ENCODE results near the gene CTBP1.

CTBP1 gene

DNA sequence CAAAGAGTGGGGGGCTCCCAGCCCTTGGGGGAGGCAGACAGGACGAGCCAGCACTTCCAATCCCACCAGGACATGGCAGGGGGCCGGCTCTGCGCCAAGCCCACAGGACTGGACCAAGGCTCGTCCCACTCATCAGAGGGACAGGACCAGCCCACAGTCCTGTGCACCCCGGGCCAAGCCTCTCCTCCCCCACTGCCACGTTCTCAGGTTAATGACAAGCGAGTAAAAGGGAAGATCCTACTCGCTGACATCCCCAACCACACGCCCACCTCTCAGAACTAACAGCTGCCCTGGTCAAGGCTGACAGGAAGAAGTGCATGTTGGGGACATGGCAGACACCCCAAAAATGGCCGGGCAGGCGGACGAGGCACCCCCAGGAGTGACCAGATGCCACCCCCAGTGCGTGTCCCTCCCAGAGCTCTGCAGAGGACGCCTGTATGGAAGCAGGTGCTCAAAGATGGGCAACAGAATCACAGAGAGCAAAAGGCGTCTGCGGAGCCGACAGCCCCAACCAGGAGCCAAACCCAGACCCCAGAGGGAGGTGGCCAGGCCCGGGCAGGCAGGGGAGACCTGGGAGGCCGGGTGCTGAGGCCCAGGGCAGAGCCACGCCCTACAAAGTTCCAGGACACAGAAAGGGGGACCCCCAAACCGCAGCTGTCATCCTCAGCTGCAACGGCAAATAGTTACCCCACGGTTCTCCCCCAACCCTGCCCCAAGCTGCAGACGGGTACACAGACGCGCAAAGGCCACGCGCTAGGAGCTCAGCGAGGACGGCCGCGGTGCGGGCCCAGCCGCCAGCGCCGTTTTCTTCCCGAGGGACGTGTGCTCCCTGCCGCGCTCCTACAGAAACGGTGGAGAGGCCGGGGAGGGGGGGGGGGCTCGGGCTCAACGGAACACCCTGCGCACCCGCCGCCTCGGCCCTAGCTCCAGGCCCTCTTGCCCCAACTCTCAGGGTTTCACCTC, 1.7 kb downstream of the CTBP1 start:
- peak overlapping the region; percentile 82 for H3K4me3 ChIP-seq (ENCODE audit: low read depth, low read length)
- peaks cover 13% of the 10 kb centered on the region for H3K9me3 ChIP-seq (ENCODE audit: severe bottlenecking)
- H3K27me3 ChIP-seq (ENCODE audit: insufficient read depth, low read depth, severe bottlenecking): no peaks in the 10 kb centered on the region
- peak overlapping the region; percentile 97 for H3K27ac ChIP-seq
- TF ChIP-seq, protein P1, sequence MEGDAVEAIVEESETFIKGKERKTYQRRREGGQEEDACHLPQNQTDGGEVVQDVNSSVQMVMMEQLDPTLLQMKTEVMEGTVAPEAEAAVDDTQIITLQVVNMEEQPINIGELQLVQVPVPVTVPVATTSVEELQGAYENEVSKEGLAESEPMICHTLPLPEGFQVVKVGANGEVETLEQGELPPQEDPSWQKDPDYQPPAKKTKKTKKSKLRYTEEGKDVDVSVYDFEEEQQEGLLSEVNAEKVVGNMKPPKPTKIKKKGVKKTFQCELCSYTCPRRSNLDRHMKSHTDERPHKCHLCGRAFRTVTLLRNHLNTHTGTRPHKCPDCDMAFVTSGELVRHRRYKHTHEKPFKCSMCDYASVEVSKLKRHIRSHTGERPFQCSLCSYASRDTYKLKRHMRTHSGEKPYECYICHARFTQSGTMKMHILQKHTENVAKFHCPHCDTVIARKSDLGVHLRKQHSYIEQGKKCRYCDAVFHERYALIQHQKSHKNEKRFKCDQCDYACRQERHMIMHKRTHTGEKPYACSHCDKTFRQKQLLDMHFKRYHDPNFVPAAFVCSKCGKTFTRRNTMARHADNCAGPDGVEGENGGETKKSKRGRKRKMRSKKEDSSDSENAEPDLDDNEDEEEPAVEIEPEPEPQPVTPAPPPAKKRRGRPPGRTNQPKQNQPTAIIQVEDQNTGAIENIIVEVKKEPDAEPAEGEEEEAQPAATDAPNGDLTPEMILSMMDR (IDR thresholded peaks at IDR 0.05; ENCODE audit: low read depth, low read length): no peak
- peaks cover 57% of the 10 kb centered on the region for H3K36me3 ChIP-seq
- DNase-seq: peak; percentile 20

DNA sequence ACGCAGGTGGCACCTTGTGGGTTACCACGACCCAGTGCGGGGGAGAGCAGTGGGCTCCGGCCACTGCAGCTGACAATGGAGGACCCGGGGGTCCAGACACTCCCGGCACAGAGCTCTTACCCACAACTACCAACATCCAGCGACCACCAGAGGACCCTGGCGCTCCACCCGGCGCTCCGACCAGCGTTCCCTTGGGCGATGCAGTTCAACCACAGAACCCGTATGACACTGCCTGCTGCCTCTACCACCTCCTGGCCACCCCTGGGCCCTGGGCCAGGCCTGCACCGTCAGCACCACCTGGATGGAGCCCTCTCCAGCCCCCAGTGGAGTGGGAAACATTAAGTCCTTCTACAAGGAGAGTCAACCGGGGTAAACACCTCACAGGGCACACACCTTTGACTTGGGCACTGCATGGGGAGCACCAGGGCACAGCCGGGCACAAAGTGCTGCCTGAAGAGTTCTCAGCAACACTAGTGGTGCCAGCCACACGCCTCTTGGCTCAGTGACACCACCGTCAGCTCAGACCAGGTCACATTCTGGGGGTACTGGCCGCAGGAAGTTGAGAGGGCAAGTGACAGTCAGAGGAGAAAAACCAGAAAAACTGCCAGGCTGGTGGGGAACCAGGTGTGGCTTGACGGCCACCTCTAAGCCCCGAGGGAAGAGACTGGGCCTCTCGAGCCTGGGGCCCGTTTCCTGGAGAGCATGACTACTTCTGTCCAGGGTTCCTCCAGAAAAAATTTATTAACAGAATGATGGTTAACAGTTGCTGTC, 2.6 kb downstream of the CTBP1 start:
- Histone ChIP-seq H3K27ac (peak overlapping the region; percentile 97; the same call in 1 of the 2 replicates), H3K36me3 (peaks cover 62% of the 10 kb centered on the region), H3K4me3 (ENCODE audit: low read depth, low read length) (no peak overlapping the region), H3K9me3 (ENCODE audit: severe bottlenecking) (peaks cover 12% of the 10 kb centered on the region), H3K27me3 (ENCODE audit: insufficient read depth, low read depth, severe bottlenecking) (no peaks in the 10 kb centered on the region)
- TF ChIP-seq, protein P1 (IDR thresholded peaks at IDR 0.05; ENCODE audit: low read depth, low read length): no peak
- peak; percentile 9 for DNase-seq

DNA sequence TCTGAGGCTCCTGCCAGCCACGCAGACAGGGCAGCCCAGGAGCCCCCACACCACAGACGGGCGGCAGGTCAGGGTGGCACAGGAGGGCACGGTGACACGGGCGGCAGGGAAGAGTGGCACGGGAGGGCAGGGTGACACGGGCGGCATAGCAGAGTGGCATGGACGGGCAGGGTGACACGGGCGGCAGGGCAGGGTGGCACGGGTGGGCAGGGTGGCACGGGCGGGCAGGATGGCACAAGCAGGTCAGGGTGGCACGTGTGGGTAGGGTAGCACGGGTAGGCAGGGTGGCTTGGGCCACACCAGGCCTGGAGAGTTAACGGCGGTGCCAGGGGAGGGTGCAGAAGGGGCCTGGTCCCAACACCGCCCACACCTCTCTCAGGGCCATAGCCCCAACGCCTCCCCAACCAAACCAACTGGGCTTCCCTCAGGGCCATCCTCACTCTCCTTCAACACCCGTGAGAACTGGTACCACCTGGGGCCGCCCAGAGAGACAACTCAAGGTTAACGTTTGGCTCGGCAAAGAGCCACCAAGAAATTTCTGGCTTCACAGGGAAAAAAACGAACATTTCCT, 3.4 kb downstream of the CTBP1 start:
- H3K36me3 ChIP-seq: peaks cover 63% of the 10 kb centered on the region
- no peaks in the 10 kb centered on the region for H3K27me3 ChIP-seq (ENCODE audit: insufficient read depth, low read depth, severe bottlenecking)
- H3K9me3 ChIP-seq (ENCODE audit: severe bottlenecking): peaks cover 5% of the 10 kb centered on the region
- no peak overlapping the region for H3K4me3 ChIP-seq (ENCODE audit: low read depth, low read length)
- H3K27ac ChIP-seq: no peak overlapping the region
- TF ChIP-seq, protein P1 (IDR thresholded peaks at IDR 0.05; ENCODE audit: low read depth, low read length): no peak
- no peak for DNase-seq

DNA sequence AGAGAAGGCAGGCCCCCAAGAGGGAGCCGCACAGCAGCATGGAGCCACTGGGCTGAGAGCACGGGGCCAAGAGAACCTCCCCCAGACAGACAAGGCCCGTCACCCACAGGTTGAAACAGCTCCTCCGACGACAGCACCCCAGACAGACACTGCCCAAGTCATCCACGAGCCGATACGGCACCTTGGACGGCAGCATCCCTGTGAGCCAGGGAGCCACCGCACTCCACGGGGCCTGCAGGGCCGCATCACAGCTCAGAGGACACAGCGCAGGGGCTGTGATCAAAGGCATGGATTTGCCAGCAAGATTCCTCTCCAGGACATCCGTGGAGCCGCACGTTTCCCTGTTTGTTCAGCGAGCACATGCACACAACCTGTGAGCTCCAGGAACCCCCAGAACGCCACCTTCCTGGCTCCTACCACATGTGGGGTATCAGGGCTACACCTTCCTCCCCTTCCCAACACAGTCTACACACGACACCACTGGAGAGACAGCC, 3.9 kb downstream of the CTBP1 start:
- Histone ChIP-seq H3K27me3 (ENCODE audit: insufficient read depth, low read depth, severe bottlenecking) (no peaks in the 10 kb centered on the region), H3K36me3 (peaks cover 61% of the 10 kb centered on the region), H3K27ac (no peak overlapping the region), H3K9me3 (ENCODE audit: severe bottlenecking) (no peaks in the 10 kb centered on the region), H3K4me3 (ENCODE audit: low read depth, low read length) (no peak overlapping the region)
- no peak for DNase-seq
- TF ChIP-seq, protein P1 (IDR thresholded peaks at IDR 0.05; ENCODE audit: low read depth, low read length): no peak

DNA sequence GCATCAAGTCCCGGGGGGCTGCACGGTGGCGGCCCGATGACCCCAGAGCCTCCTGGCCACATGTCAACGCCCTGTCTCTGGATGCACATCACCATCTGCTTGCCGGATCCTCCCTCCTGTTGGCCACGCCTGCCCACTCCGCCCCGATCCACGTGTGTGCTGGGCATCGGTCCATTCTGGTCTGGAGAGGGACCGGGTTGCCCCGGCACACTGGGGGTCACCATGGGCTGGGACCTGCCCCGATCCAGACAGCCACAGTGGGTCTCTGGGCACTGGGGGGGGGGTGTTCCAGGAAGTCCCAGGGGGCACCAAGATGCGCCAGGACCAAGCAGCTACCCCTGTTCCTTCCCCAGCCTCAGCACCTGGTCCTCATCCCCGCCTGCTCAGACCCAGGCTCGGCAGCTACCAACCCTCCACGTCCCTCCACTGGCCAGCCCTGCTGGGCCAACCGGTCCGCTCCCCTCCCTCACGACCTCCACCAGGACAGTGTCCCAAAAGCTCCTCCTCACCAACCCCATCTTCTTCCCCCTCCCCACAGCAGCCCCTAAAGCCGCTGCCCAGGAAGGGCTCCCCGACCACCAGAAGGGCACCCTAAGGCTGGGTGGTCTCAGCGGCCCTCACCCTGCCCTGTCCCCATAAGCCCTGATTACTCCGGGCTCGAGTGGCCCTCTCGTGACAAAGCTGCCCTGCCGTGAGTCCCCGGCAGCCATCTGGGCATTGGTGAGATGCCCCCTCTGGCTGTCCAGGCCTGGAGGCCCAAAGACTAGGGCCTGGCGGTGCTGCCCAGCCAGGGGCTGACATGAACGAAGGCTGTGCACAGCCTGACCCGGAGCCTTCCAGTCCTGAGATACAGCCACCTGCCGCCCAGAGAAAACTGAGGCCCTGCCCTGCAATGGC, 4.6 kb downstream of the CTBP1 start:
- H3K4me3 ChIP-seq (ENCODE audit: low read depth, low read length): no peak overlapping the region

More for the DNA sequence above, 4.6 kb downstream of the CTBP1 start:
- TF ChIP-seq, protein P1 (IDR thresholded peaks at IDR 0.05; ENCODE audit: low read depth, low read length): no peak
- H3K36me3 ChIP-seq: peaks cover 66% of the 10 kb centered on the region
- no peaks in the 10 kb centered on the region for H3K27me3 ChIP-seq (ENCODE audit: insufficient read depth, low read depth, severe bottlenecking)
- DNase-seq: peak; percentile 8
- no peaks in the 10 kb centered on the region for H3K9me3 ChIP-seq (ENCODE audit: severe bottlenecking)
- no peak overlapping the region for H3K27ac ChIP-seq
